Activated T-cell treated with anti-CD3 and anti-CD28 coated beads, Interleukin-2, amount 50 U/mL, for 48 hours (primary cell): Measurements from ENCODE around the gene FOXRED2.
"Not testable (repeated sequence)": the region's sequence is repeated elsewhere in the genome, so short reads cannot be mapped to it uniquely, and the experiment has no call there.

Source experiments
- DNase-seq, 2 experiments: peaks; one replicate each; pipeline ENCODE4 v3.0.0-alpha.2; 2020

Gene FOXRED2

GRCh38 chr22:36467946-36468345 lies 38.9 kb downstream of the FOXRED2 start:
- DNase-seq = peak; percentile 53 to 55

GRCh38 chr22:36467042-36467810 lies 39.6 kb downstream of the FOXRED2 start:
- DNase-seq = no peak

DNA sequence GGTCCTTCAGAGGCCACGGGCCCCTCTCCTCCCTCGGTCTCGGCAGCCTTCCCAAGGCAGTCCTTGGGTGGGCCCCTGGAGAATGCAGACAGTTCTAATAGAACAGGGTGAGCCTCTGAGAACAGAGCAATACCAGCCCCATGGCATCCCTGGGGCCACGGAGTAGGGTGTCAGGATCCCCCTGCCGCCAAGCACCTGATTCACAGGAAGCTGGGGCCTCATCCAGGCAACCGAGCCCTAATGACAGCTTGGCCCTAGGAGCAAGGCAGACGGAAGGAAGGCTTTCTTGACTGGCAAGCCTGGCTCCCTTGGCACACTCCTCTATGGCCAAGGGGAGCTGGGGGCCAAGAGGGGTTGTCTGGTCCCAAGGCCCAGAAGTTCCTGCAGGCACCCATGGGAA lies 40.6 kb downstream of the FOXRED2 start:
- no peak for DNase-seq

DNA sequence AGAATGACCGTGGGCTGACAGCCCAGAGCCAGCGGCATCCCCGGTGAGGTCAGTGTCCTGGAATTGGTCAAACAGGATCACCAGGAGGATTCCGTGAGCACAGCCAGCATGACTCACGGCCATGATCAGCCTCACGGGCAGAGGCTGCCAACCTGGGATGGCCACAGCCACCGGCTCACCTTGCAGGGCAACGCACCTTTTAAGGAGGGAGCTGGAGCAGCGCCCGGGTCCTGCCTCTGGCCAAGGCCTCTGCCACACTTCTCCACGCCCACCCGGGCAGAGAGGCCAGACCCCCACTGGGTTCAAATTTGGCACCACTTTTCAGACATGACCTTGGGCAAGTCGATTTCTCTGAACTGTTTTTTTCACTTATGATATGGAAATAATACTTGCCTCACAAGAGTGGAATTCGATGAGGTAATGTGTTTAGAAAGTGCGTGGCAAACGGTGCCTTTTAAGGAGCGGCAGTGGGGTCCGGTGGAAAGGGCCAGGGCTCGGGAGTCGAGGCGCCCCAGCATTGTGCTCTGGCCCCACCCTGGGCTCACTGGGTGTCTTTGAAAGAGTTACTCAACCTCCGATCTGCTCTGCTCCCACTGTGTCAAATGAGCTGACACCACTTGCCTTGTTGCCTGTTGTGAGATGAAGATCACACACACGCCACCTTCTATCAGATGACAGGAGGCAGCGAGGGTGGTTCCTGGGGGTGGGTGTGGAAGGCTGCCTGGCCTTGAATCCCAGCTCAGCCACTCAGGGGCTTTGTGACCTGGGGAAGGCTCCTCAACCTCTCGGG lies 41.4 kb downstream of the FOXRED2 start:
- no peak for DNase-seq

GRCh38 chr22:36464715-36465231 lies 42.1 kb downstream of the FOXRED2 start:
- no peak for DNase-seq

DNA sequence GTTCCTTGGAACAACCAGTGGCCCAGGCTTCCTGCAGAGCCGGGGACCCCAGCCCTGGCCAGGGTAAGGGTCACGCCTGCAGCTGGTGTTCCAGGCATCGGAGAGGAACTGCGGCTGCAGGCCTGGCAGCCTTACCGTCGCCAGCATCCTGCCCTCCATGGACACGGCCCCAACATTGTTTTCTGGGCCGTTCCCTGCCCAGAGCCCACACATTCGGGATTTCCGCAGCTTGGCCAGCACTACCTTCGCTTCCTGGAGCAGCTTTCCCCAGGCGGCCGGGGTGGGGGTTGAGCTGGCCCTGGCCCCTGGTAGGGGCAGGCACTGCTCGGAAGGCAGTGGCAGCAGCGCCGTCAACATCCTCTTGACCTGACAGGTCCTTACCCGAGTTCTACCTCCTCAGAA lies 43.1 kb downstream of the FOXRED2 start:
- DNase-seq = no peak

- DNase-seq = no peak
Observed at GRCh38 chr22:36461665-36462649, 44.9 kb downstream of the FOXRED2 start.

DNA sequence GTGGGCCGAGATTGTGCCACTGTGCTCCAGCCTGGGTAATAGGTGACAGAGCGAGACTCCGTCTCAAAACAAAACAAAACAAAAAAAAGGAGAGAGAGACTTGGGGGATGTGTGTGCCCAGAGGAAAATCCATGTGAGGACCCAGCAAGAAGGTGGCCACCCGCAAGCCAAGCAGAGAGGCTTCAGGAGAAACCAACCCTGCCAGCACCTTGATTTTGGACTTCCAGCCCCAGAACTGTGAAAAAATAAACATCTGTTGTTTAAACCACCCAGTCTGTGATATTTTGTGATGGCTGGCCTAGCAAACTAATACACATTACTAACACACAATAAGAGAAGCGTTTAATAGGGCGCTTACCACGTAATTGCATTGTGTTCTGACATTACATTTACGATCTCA lies 46.6 kb downstream of the FOXRED2 start:
- no peak for DNase-seq

- no peak for DNase-seq
Observed at GRCh38 chr22:36457688-36458450, 49.0 kb downstream of the FOXRED2 start.

DNA sequence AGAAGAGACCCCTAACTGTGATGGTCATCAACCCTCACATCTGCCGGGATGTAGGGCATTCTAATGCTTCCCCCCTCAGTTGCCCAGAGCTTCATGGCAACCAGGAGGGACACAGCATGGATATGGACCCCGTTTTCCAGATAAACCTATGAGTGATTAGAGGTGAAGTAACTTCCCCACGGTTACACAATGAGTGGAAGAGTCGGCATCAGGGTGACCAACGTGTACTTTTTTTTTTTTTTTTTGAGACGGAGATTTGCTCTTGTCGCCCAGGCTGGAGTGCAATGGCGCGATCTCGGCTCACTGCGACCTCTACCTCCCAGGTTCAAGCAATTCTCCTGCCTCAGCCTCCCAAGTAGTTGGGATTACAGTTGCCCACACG lies 50.4 kb downstream of the FOXRED2 start:
- no peak for DNase-seq

- DNase-seq = no peak
Observed at GRCh38 chr22:36455571-36456463, 51.0 kb downstream of the FOXRED2 start.

GRCh38 chr22:36454916-36455570 lies 51.8 kb downstream of the FOXRED2 start:
- peak; percentile 96 to 97 for DNase-seq

DNA sequence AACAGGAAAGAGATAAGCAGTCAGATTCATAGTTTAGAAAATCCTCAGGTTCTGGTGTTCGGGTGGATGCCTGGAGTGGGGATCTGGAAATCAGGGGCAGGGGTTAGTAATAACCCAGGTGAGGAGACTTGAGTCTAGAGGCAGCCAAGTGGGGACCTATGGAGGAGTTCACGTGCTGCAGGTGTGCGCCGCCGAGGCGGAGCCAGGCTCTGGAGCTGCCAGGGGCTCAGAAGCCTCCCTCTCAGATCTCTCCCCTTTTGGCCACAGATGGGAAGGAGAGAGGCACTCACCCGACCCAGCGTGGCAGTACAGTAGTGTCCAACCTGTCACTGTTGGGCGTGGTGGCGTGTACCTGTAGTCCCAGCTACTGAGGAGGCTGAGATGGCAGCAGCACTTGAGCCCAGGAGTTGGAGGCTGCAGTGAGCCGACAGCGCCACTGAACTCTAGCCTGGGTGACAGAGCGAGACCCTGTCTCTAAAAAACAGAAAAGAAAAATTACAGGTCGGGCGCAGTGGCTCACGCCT lies 52.9 kb downstream of the FOXRED2 start:
- peak; percentile 33 to 39 for DNase-seq

GRCh38 chr22:36452978-36453607 lies 53.7 kb downstream of the FOXRED2 start:
- DNase-seq = not testable (repeated sequence)

DNA sequence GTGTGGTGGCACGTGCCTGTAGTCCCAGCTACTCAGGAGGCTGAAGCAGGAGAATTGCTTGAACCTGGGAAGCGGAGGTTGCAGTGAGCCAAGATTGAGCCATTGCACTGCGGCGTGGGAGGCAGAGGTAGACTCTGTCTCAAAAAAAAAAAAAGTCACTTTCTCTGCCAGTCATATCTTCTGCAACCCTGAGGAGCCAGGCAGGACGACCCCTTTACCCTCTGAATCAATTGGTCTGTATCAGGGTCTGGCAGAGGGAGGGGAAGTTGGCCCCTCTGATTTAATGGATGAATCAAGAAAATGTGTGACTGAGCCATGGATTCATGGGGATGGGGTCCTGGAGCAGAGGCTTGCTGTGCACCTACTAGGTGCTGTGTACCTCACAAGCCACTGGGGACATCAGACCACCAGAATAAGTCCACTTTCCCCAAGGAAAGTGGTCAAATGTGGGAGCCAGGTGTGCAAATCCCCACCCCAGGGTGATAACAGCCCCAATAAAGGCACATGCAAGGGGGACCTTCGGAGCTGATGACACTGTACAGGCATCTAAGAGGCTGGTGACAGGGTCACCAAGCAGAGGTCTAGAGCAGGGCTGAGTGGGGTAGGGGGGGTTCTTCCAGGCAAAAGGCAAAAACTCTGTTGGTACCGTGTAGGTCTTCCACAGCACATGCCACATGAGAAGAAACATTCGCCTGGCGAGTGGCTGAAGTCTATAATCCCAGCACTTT lies 54.4 kb downstream of the FOXRED2 start:
- no peak for DNase-seq

GRCh38 chr22:36450923-36451322 lies 55.9 kb downstream of the FOXRED2 start:
- DNase-seq = not testable (repeated sequence)

DNA sequence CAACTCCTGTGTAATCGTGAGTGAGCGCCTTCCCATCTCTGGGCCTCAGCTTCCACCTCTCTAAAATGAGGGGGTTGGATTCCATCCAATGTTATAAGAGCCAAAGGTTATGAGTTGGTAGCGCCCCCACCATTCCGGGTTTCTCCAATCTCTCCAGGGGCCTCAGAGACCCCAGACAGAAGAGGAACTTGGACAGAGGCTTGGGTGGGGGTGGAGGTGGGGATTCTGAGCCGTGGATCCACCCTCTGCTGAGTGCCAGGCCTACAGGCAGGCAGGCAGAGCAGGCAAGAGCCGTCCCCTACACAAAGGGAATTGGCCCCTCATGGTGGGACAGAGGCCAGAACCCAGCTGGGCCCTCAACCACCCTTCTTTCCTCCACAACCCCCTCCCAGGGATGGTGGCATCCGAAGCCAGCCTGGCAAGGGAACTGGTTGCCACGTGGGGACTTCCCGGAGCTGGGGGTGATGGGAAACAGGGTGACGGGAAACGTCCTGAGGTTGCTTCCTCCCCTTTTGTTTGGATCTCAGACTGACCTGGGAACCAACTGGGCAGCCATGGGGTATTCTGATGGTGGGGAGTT lies 57.2 kb downstream of the FOXRED2 start:
- no peak for DNase-seq

DNA sequence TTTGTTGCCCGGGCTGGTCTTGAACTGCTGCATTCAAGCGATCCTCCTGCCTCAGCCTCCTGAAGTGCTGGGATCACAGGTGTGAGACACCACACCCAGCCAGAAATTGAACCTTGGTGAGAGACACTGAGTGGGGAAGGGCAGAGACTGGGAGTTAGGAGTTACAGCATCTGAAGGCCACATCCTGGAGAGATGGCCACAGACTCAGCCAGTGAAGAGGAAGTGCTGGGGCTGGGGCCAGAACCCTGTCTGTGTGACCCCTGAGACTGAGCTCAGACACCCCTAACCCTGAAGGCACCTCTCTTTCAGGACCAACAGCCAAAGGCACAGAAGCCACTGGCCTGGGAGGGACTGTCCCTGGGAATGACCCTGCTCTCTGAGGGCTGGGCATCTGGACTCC lies 59.2 kb downstream of the FOXRED2 start:
- no peak for DNase-seq
